Measurements from ENCODE around the gene CBX4.

Gene CBX4

GRCh38 chr17:79839356-79840268 is at the start of gene CBX4:
TSS of gene CBX4 (minus strand) at chr17:79839440. CDS start at chr17:79839251, 189 bp downstream.
- FAIRE-seq: no peak

GRCh38 chr17:79888009-79888540 is 48.8 kb upstream of the CBX4 start:
- FAIRE-seq: no peak

- no peak for FAIRE-seq
Observed at GRCh38 chr17:79887451-79887991, 48.3 kb upstream of the CBX4 start.

GRCh38 chr17:79883202-79883601 is 44.0 kb upstream of the CBX4 start:
- no peak for FAIRE-seq

- FAIRE-seq: no peak
Observed at GRCh38 chr17:79878329-79878947, 39.2 kb upstream of the CBX4 start.

- FAIRE-seq: no peak
Observed at GRCh38 chr17:79877041-79877440, 37.8 kb upstream of the CBX4 start.

GRCh38 chr17:79875511-79875910 is 36.3 kb upstream of the CBX4 start:
- FAIRE-seq: no peak

- FAIRE-seq: no peak
Observed at GRCh38 chr17:79874329-79874981, 35.2 kb upstream of the CBX4 start.

- no peak for FAIRE-seq
Observed at GRCh38 chr17:79873583-79873982, 34.3 kb upstream of the CBX4 start.

- FAIRE-seq: no peak
Observed at GRCh38 chr17:79872762-79873161, 33.5 kb upstream of the CBX4 start.

- FAIRE-seq: no peak
Observed at GRCh38 chr17:79871131-79871530, 31.9 kb upstream of the CBX4 start.

GRCh38 chr17:79870540-79870939 is 31.3 kb upstream of the CBX4 start:
- FAIRE-seq: no peak

- no peak for FAIRE-seq
Observed at GRCh38 chr17:79866791-79867518, 27.7 kb upstream of the CBX4 start.

GRCh38 chr17:79865351-79866210 is 26.3 kb upstream of the CBX4 start:
- no peak for FAIRE-seq

GRCh38 chr17:79864617-79865250 is 25.5 kb upstream of the CBX4 start:
- FAIRE-seq: no peak

- FAIRE-seq: no peak
Observed at GRCh38 chr17:79864147-79864546, 24.9 kb upstream of the CBX4 start.

- no peak for FAIRE-seq
Observed at GRCh38 chr17:79862771-79863440, 23.7 kb upstream of the CBX4 start.

GRCh38 chr17:79862238-79862637 is 23.0 kb upstream of the CBX4 start:
- no peak for FAIRE-seq

GRCh38 chr17:79861413-79862216 is 22.4 kb upstream of the CBX4 start:
- FAIRE-seq: no peak

Data from islet of Langerhans (tissue), 1 donor.